HCT116 (cell line): Measurements from ENCODE around the gene SAMSN1. TPM values are rescaled to one million over a fixed set of nuclear protein-coding genes. Genes with fewer than 3 reads are reported as not detected.

Experiments used
- ATAC-seq: fragments of 200-7000 bp; cut with Tn5 transposase; 2 replicates; pipeline ENCODE4 v1.9.1; 2020; ENCODE audit warnings: mild to moderate bottlenecking, moderate library complexity
- BruUV-seq: library from RNA; stranded (reverse); fragments of 400-500 nt; replicated peaks from 2 replicates; lab custom pipeline; 2021; lab: Mats Ljungman, UMichigan
- CTCF ChIA-PET: fragments of 300-600 bp; sonication (Branson Sonifier 250); formaldehyde crosslinking; loops from one replicate; lab custom pipeline; 2021; ENCODE audit warnings: antibody characterized with exemption; lab: Charles Lee
- POLR2A ChIA-PET: fragments of 300-600, 350-600 bp; sonication (Branson Sonifier 250); formaldehyde crosslinking; loops from one replicate; lab custom pipeline; 2021; ENCODE audit warnings: antibody characterized with exemption; lab: Charles Lee
- RAD21 ChIA-PET, 2 experiments: fragments of 300-600 bp; sonication (Branson Sonifier 250); formaldehyde crosslinking; loops; one replicate each; lab custom pipeline; 2023; ENCODE audit warnings: low total read pairs in 2 of 2; ENCODE audit not compliant: uncharacterized antibody in 2 of 2, unreplicated experiment in 2 of 2, low non-redundant PET in 1 of 2; lab: Charles Lee
- DNase-seq: peaks from one replicate; pipeline ENCODE4 v3.0.0-alpha.2; 2010; ENCODE audit warnings: low read depth, low spot score
- H2AFZ ChIP-seq: fragments of 200-600 bp; shearing (Covaris generic), sonication (generic); 2 replicates; pipeline ENCODE4 v1.6.1; 2017; ENCODE audit warnings: low read depth, mixed run types, mixed read lengths, antibody characterized with exemption, low read length; ENCODE audit not compliant: poor library complexity, severe bottlenecking
- H3K27ac ChIP-seq: 2 replicates; pipeline ENCODE4 v1.5.1; 2012; ENCODE audit warnings: low read depth, low read length
- H3K27me3 ChIP-seq: fragments of 200-600 bp; sonication (generic); 2 replicates; pipeline ENCODE4 v1.6.1; 2016; ENCODE audit warnings: mixed run types, low read length, mixed read lengths; ENCODE audit not compliant: insufficient read depth
- H3K36me3 ChIP-seq, 2 experiments: fragments of 200-500 bp in 1 of 2; fragments of 200-600 bp in 1 of 2; sonication (Bioruptor generic) in 1 of 2; sonication (generic) in 1 of 2; 2 replicates each; pipeline versions ENCODE4 v1.5.1 to v1.6.1; 2014 to 2016; ENCODE audit warnings: low read length in 2 of 2, inconsistent platforms in 1 of 2, mixed read lengths in 1 of 2, mixed run types in 1 of 2; ENCODE audit not compliant: insufficient read depth in 2 of 2, control insufficient read depth in 1 of 2
- H3K4me1 ChIP-seq, 2 experiments: fragments of 200-600 bp in 1 of 2; sonication (generic) in 1 of 2; 2 replicates each; pipeline versions ENCODE4 v1.5.1 to v1.6.1; 2012 to 2017; ENCODE audit warnings: low read length in 2 of 2, inconsistent platforms in 1 of 2, mild to moderate bottlenecking in 1 of 2, mixed read lengths in 1 of 2, mixed run types in 1 of 2, moderate library complexity in 1 of 2; ENCODE audit not compliant: insufficient read depth in 2 of 2, control insufficient read depth in 1 of 2
- H3K4me2 ChIP-seq: fragments of 200-600 bp; sonication (generic); 2 replicates; pipeline ENCODE4 v1.6.1; 2017; ENCODE audit warnings: mixed run types, low read length, mixed read lengths
- H3K4me3 ChIP-seq, 2 experiments: fragments of 200-600 bp in 1 of 2; sonication (generic) in 1 of 2; replicated peaks in 1 of 2; 2 replicates each; pipeline ENCODE4 v1.5.1; 2011 to 2016; ENCODE audit warnings: low read length in 2 of 2, control low read depth in 1 of 2, low read depth in 1 of 2, mild to moderate bottlenecking in 1 of 2, mixed read lengths in 1 of 2, mixed run types in 1 of 2
- H3K79me2 ChIP-seq: fragments of 200-600 bp; sonication (generic); 2 replicates; pipeline ENCODE4 v1.6.1; 2017; ENCODE audit warnings: mild to moderate bottlenecking, mixed run types, low read length, moderate library complexity, mixed read lengths; ENCODE audit not compliant: insufficient read depth
- H3K9ac ChIP-seq: fragments of 200-600 bp; sonication (generic); 2 replicates; pipeline ENCODE4 v1.6.1; 2016; ENCODE audit warnings: low read length, mixed read lengths
- H3K9me2 ChIP-seq: fragments of 200-600 bp; sonication (generic), shearing (Covaris generic); 2 replicates; pipeline ENCODE4 v1.6.1; 2017; ENCODE audit warnings: mixed run types, mild to moderate bottlenecking, moderate library complexity; ENCODE audit not compliant: insufficient read depth
- H3K9me3 ChIP-seq, 2 experiments: fragments of 200-500 bp in 1 of 2; fragments of 200-600 bp in 1 of 2; sonication (Bioruptor generic) in 1 of 2; sonication (generic) in 1 of 2; 2 replicates each; pipeline ENCODE4 v1.6.1; 2014 to 2017; ENCODE audit warnings: low read length in 2 of 2, mixed read lengths in 2 of 2, inconsistent platforms in 1 of 2, low read depth in 1 of 2, mild to moderate bottlenecking in 1 of 2, mixed run types in 1 of 2, moderate library complexity in 1 of 2; ENCODE audit not compliant: control insufficient read depth in 1 of 2, insufficient read depth in 1 of 2
- H4K20me1 ChIP-seq: fragments of 200-600 bp; sonication (generic), shearing (Covaris generic); 2 replicates; pipeline ENCODE4 v1.6.1; 2017; ENCODE audit warnings: mixed run types, mild to moderate bottlenecking, moderate library complexity; ENCODE audit not compliant: insufficient read depth
- CTCF ChIP-seq, 3 experiments: fragments of 200-600 bp in 1 of 3; sonication (generic) in 1 of 3; IDR thresholded peaks in 2 of 3; conservative IDR thresholded peaks in 1 of 3; 2 replicates each; pipeline ENCODE4 v1.5.1; 2012 to 2017; ENCODE audit warnings: low read depth in 2 of 3, low read length in 2 of 3, antibody characterized with exemption in 1 of 3, borderline replicate concordance in 1 of 3, control low read depth in 1 of 3, mild to moderate bottlenecking in 1 of 3, mixed read lengths in 1 of 3, mixed run types in 1 of 3, moderate library complexity in 1 of 3; ENCODE audit not compliant: insufficient read depth in 1 of 3
- EGR1 ChIP-seq: IDR thresholded peaks from 2 replicates; pipeline ENCODE4 v1.6.1; 2012; ENCODE audit warnings: low read depth
- POLR2AphosphoS5 ChIP-seq: IDR thresholded peaks from 2 replicates; pipeline ENCODE4 v1.6.1; 2011; ENCODE audit warnings: mild to moderate bottlenecking, low read depth, low read length, moderate library complexity
- REST ChIP-seq: IDR thresholded peaks from 2 replicates; pipeline ENCODE4 v1.6.1; 2012; ENCODE audit warnings: low read depth
- ZNF274 ChIP-seq: fragments of 200-500 bp; sonication (Bioruptor generic); IDR thresholded peaks from 2 replicates; pipeline ENCODE4 v1.6.1; 2014; ENCODE audit warnings: mild to moderate bottlenecking, low read depth, low read length, inconsistent platforms
- intact Hi-C: fragments of 100-400 bp; cut with micrococcal nuclease; formaldehyde crosslinking; loops from 2 replicates; pipeline ENCODE4 v1.10.0; 2022
- total RNA-seq: library from RNA; stranded (reverse); gene quantifications from one replicate; pipeline ENCODE4 v1.2.1, GENCODE V29; 2021; ENCODE audit not compliant: unreplicated experiment

Gene SAMSN1
- total RNA-seq, 1 experiment from 2014 or later: 0.57 TPM

DNA sequence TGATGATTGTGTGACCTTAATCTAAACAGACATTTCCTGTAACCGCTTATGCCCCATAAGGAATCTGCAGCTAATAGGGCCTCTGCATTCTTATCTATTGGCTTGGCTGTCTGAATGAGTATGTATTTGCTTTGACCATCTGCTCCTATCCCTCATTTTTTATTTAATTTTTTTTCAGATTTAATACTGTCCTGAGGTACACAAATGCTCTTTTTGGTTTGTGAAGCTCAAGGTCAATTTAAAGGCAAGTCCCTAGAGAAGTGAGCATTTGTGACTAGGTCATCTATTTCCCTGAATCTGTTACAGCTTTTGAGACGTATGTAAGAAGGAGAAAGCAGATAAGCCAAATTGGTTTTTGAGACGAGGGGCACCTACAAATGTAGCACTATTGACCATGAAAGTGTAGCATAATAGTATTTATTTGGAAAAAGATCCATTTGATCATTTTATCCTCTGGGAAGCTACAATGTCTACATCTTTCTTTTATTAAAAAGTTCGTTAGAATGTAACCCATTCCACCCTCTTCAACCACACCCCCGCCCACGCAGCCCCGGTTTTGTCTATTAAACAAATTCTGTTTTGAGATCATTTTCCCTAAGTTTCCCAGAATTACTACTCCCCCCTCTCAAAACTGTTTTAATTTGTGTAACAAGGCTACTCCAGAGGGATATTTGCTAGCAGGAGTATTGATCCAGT is 93.9 kb downstream of the SAMSN1 start:
- ChIA-PET RAD21 (no interaction called here), POLR2A (no interaction called here)
- Histone ChIP-seq H3K4me3 (no peak overlapping the region), H3K9ac (no peak overlapping the region), H3K36me3 (no peaks in the 10 kb centered on the region), H3K9me3 (no peaks in the 10 kb centered on the region)
- no peak for ATAC-seq
- TF ChIP-seq REST (no peak), ZNF274 (no peak), EGR1 (no peak), POLR2AphosphoS5 (no peak), CTCF (IDR thresholded peaks at IDR 0.05 in 2 of 3, conservative IDR thresholded peaks at IDR 0.05 in 1 of 3; ENCODE audit: borderline replicate concordance in 1 of 3, insufficient read depth in 1 of 3, low read depth in 2 of 3, low read length in 2 of 3) (no peak)
- TF ChIP-seq, all 23 proteins: peak for 0
- Histone ChIP-seq H3K27ac (no peak overlapping the region), H4K20me1 (no peaks in the 10 kb centered on the region), H3K9me2 (no peaks in the 10 kb centered on the region), H3K79me2 (no peaks in the 10 kb centered on the region), H3K4me2 (no peak overlapping the region), H3K4me1 (no peaks in the 10 kb centered on the region), H3K27me3 (no peaks in the 10 kb centered on the region), H2AFZ (no peak overlapping the region)
- CTCF ChIA-PET: no interaction called here
- DNase-seq: no peak
- intact Hi-C loops: no loop called here
- BruUV-seq: no TSS peak
